Activated CD4-positive, alpha-beta T cell treated with anti-CD3 and anti-CD28 coated beads, Interleukin-2, amount 10 ng/mL, durations not matched to agents 7 days and 5 days (primary cell): ENCODE data around the gene PELO. TPM values are rescaled to one million over a fixed set of nuclear protein-coding genes. Genes with fewer than 3 reads are reported as not detected.

Source experiments
- CTCF ChIA-PET: fragments of 350-600 bp; sonication (Branson Sonifier 250); formaldehyde crosslinking; loops from one replicate; lab custom pipeline; 2021; ENCODE audit warnings: antibody characterized with exemption; lab: Charles Lee
- POLR2A ChIA-PET: fragments of 350-600 bp; sonication (Branson Sonifier 250); formaldehyde crosslinking; loops from one replicate; lab custom pipeline; 2021; ENCODE audit warnings: antibody characterized with exemption; lab: Charles Lee
- DNase-seq: peaks from one replicate; pipeline ENCODE4 v3.0.0-alpha.2; 2020
- H3K27ac Mint-ChIP-seq: one replicate; pipeline ENCODE4 v1.8.0; 2021; ENCODE audit warnings: mild to moderate bottlenecking, moderate library complexity, mixed read lengths
- H3K27me3 Mint-ChIP-seq: one replicate; pipeline ENCODE4 v1.8.0; 2021; ENCODE audit warnings: mixed read lengths
- H3K36me3 Mint-ChIP-seq: one replicate; pipeline ENCODE4 v1.8.0; 2021; ENCODE audit warnings: low read depth, mixed read lengths
- H3K4me1 Mint-ChIP-seq: one replicate; pipeline ENCODE4 v1.8.0; 2021; ENCODE audit warnings: mixed read lengths
- H3K4me3 Mint-ChIP-seq: one replicate; pipeline ENCODE4 v1.8.0; 2021; ENCODE audit warnings: mild to moderate bottlenecking, moderate library complexity, mixed read lengths
- H3K9me3 Mint-ChIP-seq: one replicate; pipeline ENCODE4 v1.8.0; 2021; ENCODE audit warnings: mixed read lengths
- total RNA-seq, 2 experiments: library from RNA; stranded (reverse); gene quantifications; one replicate each; pipeline ENCODE4 v1.2.3, GENCODE V29; 2021

PELO gene
- total RNA-seq, 2 experiments from 2014 or later = 7.8 to 9.3 TPM

GRCh38 chr5:52796031-52796430 is 8.3 kb downstream of the PELO start:
- DNase-seq = no peak
- Mint-ChIP-seq H3K36me3 (peaks cover 5% of the 10 kb centered on the region), H3K27me3 (peaks cover 2% of the 10 kb centered on the region), H3K4me1 (peaks cover 27% of the 10 kb centered on the region), H3K27ac (no peak overlapping the region), H3K9me3 (no peaks in the 10 kb centered on the region), H3K4me3 (no peak overlapping the region)
- ChIA-PET POLR2A (no interaction called here), CTCF (interaction anchor here (1.2 kb wide), 1 partner anchor 20 kb away, joined by 3 read pairs; no protein-coding TSS in a partner anchor)

- ChIA-PET CTCF (interaction anchor here (1.2 kb wide), 1 partner anchor 21 kb away, joined by 3 read pairs; no protein-coding TSS in a partner anchor), POLR2A (no interaction called here)
- H3K36me3 Mint-ChIP-seq = peaks cover 10% of the 10 kb centered on the region
- H3K27ac Mint-ChIP-seq = no peak overlapping the region
- peaks cover 2% of the 10 kb centered on the region for H3K27me3 Mint-ChIP-seq
- H3K4me3 Mint-ChIP-seq = no peak overlapping the region
- H3K4me1 Mint-ChIP-seq = peaks cover 33% of the 10 kb centered on the region
- no peaks in the 10 kb centered on the region for H3K9me3 Mint-ChIP-seq
- DNase-seq = no peak
Measured at GRCh38 chr5:52796516-52797103, 8.9 kb downstream of the PELO start.

- H3K4me1 Mint-ChIP-seq = peaks cover 46% of the 10 kb centered on the region
- H3K27ac Mint-ChIP-seq = no peak overlapping the region
- peaks cover 12% of the 10 kb centered on the region for H3K36me3 Mint-ChIP-seq
- H3K27me3 Mint-ChIP-seq = no peaks in the 10 kb centered on the region
- H3K4me3 Mint-ChIP-seq = peak overlapping the region; percentile 94
- no peaks in the 10 kb centered on the region for H3K9me3 Mint-ChIP-seq
- DNase-seq = no peak
- POLR2A ChIA-PET = interaction anchor here (1.3 kb wide), 1 partner anchor 306 kb away, joined by 3 read pairs; no protein-coding TSS in a partner anchor
- CTCF ChIA-PET = interaction anchor here (0.6 to 1.6 kb wide), 10 partner anchors 9 to 150 kb away, joined by 3 to 8 read pairs (median 4); partner anchors contain the start of genes ITGA1 and PELO
Measured at GRCh38 chr5:52798938-52799337, 11.2 kb downstream of the PELO start.

GRCh38 chr5:52799358-52799982 is 11.8 kb downstream of the PELO start:
- ChIA-PET POLR2A (interaction anchor here (0.6 to 1.3 kb wide), 2 partner anchors 125 to 305 kb away, joined by 3 read pairs; no protein-coding TSS in a partner anchor), CTCF (interaction anchor here (0.6 to 1.6 kb wide), 12 partner anchors 9 to 149 kb away, joined by 3 to 8 read pairs (median 3); partner anchors contain the start of genes ITGA1 and PELO)
- H3K4me1 Mint-ChIP-seq = peaks cover 51% of the 10 kb centered on the region
- DNase-seq = no peak
- H3K27ac Mint-ChIP-seq = peak overlapping the region; percentile 94
- H3K27me3 Mint-ChIP-seq = no peaks in the 10 kb centered on the region
- H3K4me3 Mint-ChIP-seq = peak overlapping the region; percentile 94
- no peaks in the 10 kb centered on the region for H3K9me3 Mint-ChIP-seq
- H3K36me3 Mint-ChIP-seq = peaks cover 16% of the 10 kb centered on the region

GRCh38 chr5:52799983-52800393 is 12.3 kb downstream of the PELO start:
- POLR2A ChIA-PET = interaction anchor here (0.6 to 1.3 kb wide), 2 partner anchors 124 to 305 kb away, joined by 3 read pairs; no protein-coding TSS in a partner anchor
- Mint-ChIP-seq H3K9me3 (no peaks in the 10 kb centered on the region), H3K36me3 (peaks cover 20% of the 10 kb centered on the region)

GRCh38 chr5:52800394-52801213 is 12.9 kb downstream of the PELO start:
- H3K27me3 Mint-ChIP-seq = no peaks in the 10 kb centered on the region
- CTCF ChIA-PET = interaction anchor here (0.7 to 1.8 kb wide), 5 partner anchors 10 to 136 kb away, joined by 3 to 5 read pairs (median 4); no protein-coding TSS in a partner anchor
- peak overlapping the region; percentile 94 for H3K4me3 Mint-ChIP-seq
- peak; percentile 58 for DNase-seq
- peak overlapping the region; percentile 94 for H3K27ac Mint-ChIP-seq
- peaks cover 24% of the 10 kb centered on the region for H3K36me3 Mint-ChIP-seq
- no peaks in the 10 kb centered on the region for H3K9me3 Mint-ChIP-seq
- peaks cover 56% of the 10 kb centered on the region for H3K4me1 Mint-ChIP-seq
- POLR2A ChIA-PET = no interaction called here

More at GRCh38 chr5:52799983-52800393, 12.3 kb downstream of the PELO start:
- DNase-seq = peak; percentile 96
- Mint-ChIP-seq H3K4me3 (peak overlapping the region; percentile 94), H3K4me1 (peaks cover 53% of the 10 kb centered on the region), H3K27ac (peak overlapping the region; percentile 94), H3K27me3 (no peaks in the 10 kb centered on the region)
- CTCF ChIA-PET = interaction anchor here (0.7 to 1.8 kb wide), 10 partner anchors 10 to 149 kb away, joined by 3 to 8 read pairs (median 4); partner anchors contain the start of genes ITGA1 and PELO

GRCh38 chr5:52801329-52801728 is 13.6 kb downstream of the PELO start:
- no peaks in the 10 kb centered on the region for H3K9me3 Mint-ChIP-seq
- H3K4me3 Mint-ChIP-seq = peak overlapping the region; percentile 94
- H3K27ac Mint-ChIP-seq = peak overlapping the region; percentile 94
- peaks cover 56% of the 10 kb centered on the region for H3K4me1 Mint-ChIP-seq
- peaks cover 29% of the 10 kb centered on the region for H3K36me3 Mint-ChIP-seq
- no peak for DNase-seq
- H3K27me3 Mint-ChIP-seq = no peaks in the 10 kb centered on the region
- CTCF ChIA-PET = interaction anchor here (0.7 to 1.8 kb wide), 3 partner anchors 11 to 137 kb away, joined by 3 to 5 read pairs (median 5); no protein-coding TSS in a partner anchor
- POLR2A ChIA-PET = no interaction called here

- H3K36me3 Mint-ChIP-seq = peaks cover 29% of the 10 kb centered on the region
- ChIA-PET POLR2A (no interaction called here), CTCF (no interaction called here)
- H3K4me3 Mint-ChIP-seq = peak overlapping the region; percentile 94
- no peaks in the 10 kb centered on the region for H3K9me3 Mint-ChIP-seq
- H3K27ac Mint-ChIP-seq = no peak overlapping the region
- H3K4me1 Mint-ChIP-seq = peaks cover 53% of the 10 kb centered on the region
- H3K27me3 Mint-ChIP-seq = no peaks in the 10 kb centered on the region
- DNase-seq = no peak
Measured at GRCh38 chr5:52802272-52802973, 14.7 kb downstream of the PELO start.

- peaks cover 52% of the 10 kb centered on the region for H3K4me1 Mint-ChIP-seq
- no peak overlapping the region for H3K27ac Mint-ChIP-seq
- no peaks in the 10 kb centered on the region for H3K27me3 Mint-ChIP-seq
- POLR2A ChIA-PET = no interaction called here
- H3K4me3 Mint-ChIP-seq = peak overlapping the region; percentile 40
- no peaks in the 10 kb centered on the region for H3K9me3 Mint-ChIP-seq
- H3K36me3 Mint-ChIP-seq = peaks cover 29% of the 10 kb centered on the region
- DNase-seq = no peak
- CTCF ChIA-PET = no interaction called here
Measured at GRCh38 chr5:52802974-52803336, 15.2 kb downstream of the PELO start.

GRCh38 chr5:52804387-52804791 is 16.7 kb downstream of the PELO start:
- ChIA-PET CTCF (no interaction called here), POLR2A (interaction anchor here (0.6 kb wide), 1 partner anchor 1507 kb away, joined by 3 read pairs; no protein-coding TSS in a partner anchor)
- Mint-ChIP-seq H3K9me3 (no peaks in the 10 kb centered on the region), H3K4me1 (peaks cover 37% of the 10 kb centered on the region), H3K36me3 (peaks cover 29% of the 10 kb centered on the region), H3K4me3 (no peak overlapping the region), H3K27ac (no peak overlapping the region), H3K27me3 (no peaks in the 10 kb centered on the region)
- DNase-seq = no peak

- ChIA-PET CTCF (no interaction called here), POLR2A (no interaction called here)
- Mint-ChIP-seq H3K4me1 (peaks cover 39% of the 10 kb centered on the region), H3K9me3 (no peaks in the 10 kb centered on the region), H3K36me3 (peaks cover 29% of the 10 kb centered on the region), H3K27ac (no peak overlapping the region), H3K27me3 (no peaks in the 10 kb centered on the region), H3K4me3 (no peak overlapping the region)
- DNase-seq = no peak
Measured at GRCh38 chr5:52804981-52805380, 17.3 kb downstream of the PELO start.

- H3K4me3 Mint-ChIP-seq = no peak overlapping the region
- no peak overlapping the region for H3K27ac Mint-ChIP-seq
- H3K9me3 Mint-ChIP-seq = no peaks in the 10 kb centered on the region
- no peak for DNase-seq
- H3K4me1 Mint-ChIP-seq = peaks cover 39% of the 10 kb centered on the region
- peaks cover 28% of the 10 kb centered on the region for H3K36me3 Mint-ChIP-seq
- ChIA-PET POLR2A (no interaction called here), CTCF (no interaction called here)
- H3K27me3 Mint-ChIP-seq = no peaks in the 10 kb centered on the region
Measured at GRCh38 chr5:52805615-52806014, 17.9 kb downstream of the PELO start.
